GM06990 (cell line): Measurements from ENCODE around the gene ZC3H4.
"Not testable (repeated sequence)": the region's sequence is repeated elsewhere in the genome, so short reads cannot be mapped to it uniquely, and the experiment has no call there.

Experiments used
- DNase-seq: peaks from one replicate; pipeline ENCODE4 v3.0.0-alpha.2; 2011; ENCODE audit not compliant: insufficient read length; ENCODE audit errors: extremely low read depth
- H3K27me3 ChIP-seq: replicated peaks from 2 replicates; pipeline ENCODE4 v1.6.0; 2011; ENCODE audit warnings: low read length; ENCODE audit not compliant: control insufficient read depth, insufficient read depth
- H3K36me3 ChIP-seq: 2 replicates; pipeline ENCODE4 v1.5.1; 2011; ENCODE audit warnings: low read length; ENCODE audit not compliant: control insufficient read depth, insufficient read depth
- H3K4me3 ChIP-seq: replicated peaks from 2 replicates; pipeline ENCODE4 v1.5.1; 2011; ENCODE audit warnings: low read depth, mild to moderate bottlenecking, control low read depth, low read length
- TF ChIP-seq, protein P1 (sequence below): IDR thresholded peaks from 2 replicates; pipeline ENCODE4 v1.5.1; 2011; ENCODE audit warnings: low read length, control low read depth, mild to moderate bottlenecking, inconsistent platforms; ENCODE audit not compliant: insufficient read depth, poor library complexity, severe bottlenecking

The ZC3H4 gene

DNA sequence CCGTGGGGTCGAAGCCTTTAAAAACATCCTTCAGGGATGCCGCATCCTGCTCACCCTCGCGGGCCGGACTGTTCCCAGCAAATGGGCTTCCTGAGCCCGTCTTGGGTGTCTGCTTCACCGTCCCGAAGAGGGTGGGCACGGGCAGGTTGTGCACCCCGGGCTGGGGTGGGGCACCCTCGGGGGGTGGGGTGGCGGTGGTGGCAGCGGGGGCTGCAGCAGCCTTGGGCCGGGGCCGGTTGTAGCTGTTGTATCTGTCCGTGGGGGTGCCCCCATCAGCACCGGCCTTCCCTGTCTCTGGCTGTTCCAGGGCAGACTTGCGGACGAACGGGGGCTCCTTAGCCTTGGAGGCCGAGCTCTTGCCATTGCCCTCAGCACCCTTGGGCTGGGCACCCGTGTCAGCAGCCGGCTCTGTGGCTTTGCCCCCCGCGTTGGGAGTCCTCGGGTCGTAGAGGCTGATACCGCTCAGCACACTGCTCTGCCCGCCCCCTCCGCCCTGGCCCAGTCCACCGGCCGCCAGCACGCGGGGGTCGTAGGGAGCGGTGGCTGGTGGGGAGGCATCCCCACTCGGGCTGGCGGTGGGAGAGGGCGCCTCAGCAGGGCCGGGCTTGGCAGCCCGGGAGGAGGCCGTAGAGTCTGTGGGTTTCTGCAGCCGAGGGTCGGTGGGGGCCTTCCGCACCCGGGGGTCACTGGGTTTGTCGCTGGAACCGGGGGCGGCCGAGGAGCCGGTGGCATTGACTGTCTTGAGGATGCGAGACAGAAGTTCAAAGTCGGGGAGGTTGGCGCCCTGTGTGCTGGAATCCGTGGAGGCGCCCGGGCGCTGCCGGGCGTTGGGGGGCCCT lies 47.0 kb downstream of the ZC3H4 start:
- no peak for DNase-seq
- peaks cover 55% of the 10 kb centered on the region for H3K36me3 ChIP-seq
- TF ChIP-seq, protein P1, sequence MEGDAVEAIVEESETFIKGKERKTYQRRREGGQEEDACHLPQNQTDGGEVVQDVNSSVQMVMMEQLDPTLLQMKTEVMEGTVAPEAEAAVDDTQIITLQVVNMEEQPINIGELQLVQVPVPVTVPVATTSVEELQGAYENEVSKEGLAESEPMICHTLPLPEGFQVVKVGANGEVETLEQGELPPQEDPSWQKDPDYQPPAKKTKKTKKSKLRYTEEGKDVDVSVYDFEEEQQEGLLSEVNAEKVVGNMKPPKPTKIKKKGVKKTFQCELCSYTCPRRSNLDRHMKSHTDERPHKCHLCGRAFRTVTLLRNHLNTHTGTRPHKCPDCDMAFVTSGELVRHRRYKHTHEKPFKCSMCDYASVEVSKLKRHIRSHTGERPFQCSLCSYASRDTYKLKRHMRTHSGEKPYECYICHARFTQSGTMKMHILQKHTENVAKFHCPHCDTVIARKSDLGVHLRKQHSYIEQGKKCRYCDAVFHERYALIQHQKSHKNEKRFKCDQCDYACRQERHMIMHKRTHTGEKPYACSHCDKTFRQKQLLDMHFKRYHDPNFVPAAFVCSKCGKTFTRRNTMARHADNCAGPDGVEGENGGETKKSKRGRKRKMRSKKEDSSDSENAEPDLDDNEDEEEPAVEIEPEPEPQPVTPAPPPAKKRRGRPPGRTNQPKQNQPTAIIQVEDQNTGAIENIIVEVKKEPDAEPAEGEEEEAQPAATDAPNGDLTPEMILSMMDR: no peak
- H3K4me3 ChIP-seq: no peak overlapping the region
- H3K27me3 ChIP-seq: no peaks in the 10 kb centered on the region

DNA sequence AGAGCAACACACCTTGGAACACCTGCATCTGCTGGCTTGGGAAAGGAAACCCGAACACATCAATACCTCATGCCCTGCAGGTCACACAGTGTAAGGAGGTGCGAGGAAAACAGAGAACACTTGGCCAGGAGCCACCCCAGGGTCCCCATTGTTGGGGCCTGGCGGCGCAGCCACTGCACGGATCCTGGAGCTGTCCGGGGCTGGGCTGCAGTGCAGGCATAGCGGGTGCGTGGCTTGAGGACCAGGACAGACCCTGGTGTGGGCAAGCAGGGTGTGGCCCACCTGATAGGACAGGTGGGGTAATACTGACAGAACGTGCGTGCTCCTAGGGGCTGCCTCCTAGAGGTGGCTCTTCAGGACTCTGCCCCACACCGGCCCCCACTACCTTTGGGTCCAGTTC lies 48.3 kb downstream of the ZC3H4 start:
- TF ChIP-seq, protein P1: no peak
- H3K36me3 ChIP-seq: peaks cover 46% of the 10 kb centered on the region

GRCh38 chr19:47063874-47064273 lies 49.7 kb downstream of the ZC3H4 start:
- TF ChIP-seq, protein P1: no peak
- no peak for DNase-seq
- Histone ChIP-seq H3K36me3 (peaks cover 32% of the 10 kb centered on the region), H3K4me3 (no peak overlapping the region), H3K27me3 (no peaks in the 10 kb centered on the region)

More for the DNA sequence above, 48.3 kb downstream of the ZC3H4 start:
- DNase-seq: no peak
- no peaks in the 10 kb centered on the region for H3K27me3 ChIP-seq
- H3K4me3 ChIP-seq: no peak overlapping the region

DNA sequence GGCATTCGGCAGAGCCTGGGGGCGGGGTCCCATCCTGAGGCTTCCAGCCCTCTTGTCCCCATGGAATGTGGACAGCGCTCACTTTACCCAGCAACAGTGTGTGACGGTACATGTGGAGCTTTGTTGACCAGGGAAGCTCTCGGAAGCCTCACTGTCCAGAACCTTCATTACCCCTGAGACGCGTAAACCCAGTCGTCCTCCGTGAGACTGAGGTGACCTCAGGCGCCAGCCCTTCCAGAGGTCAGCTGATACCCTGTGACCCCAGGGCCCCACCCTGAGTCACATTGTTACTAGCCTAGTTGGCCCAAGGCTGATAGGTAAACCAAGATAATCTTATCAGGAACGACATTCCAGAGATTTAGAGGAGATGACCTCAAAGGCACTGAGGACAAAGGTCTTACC lies 55.0 kb downstream of the ZC3H4 start:
- Histone ChIP-seq H3K4me3 (no peak overlapping the region), H3K27me3 (no peaks in the 10 kb centered on the region), H3K36me3 (no peaks in the 10 kb centered on the region; the same call in 1 of the 2 replicates)
- no peak for DNase-seq
- TF ChIP-seq, protein P1: no peak

DNA sequence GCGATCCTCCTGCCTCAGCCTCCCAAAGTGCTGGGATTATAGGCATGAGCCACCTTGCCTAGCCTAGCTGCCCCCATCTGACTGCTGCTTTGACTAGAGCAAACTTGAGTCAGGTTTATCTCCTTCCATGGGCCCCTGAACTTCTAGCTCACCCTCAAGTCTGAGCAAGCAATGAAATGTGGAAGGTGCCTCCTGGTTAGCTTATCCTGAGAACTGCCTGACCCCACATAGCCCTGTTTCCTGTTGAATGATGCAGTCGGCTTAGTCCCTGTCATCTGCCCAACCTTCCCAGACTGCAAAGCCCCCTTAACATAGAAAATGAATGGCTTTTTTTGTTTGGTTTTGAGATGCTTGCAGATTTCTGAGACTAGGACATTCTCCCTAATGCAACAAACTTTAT lies 56.2 kb downstream of the ZC3H4 start:
- no peaks in the 10 kb centered on the region; the same call in 1 of the 2 replicates for H3K36me3 ChIP-seq
- H3K4me3 ChIP-seq: no peak overlapping the region
- no peaks in the 10 kb centered on the region for H3K27me3 ChIP-seq
- TF ChIP-seq, protein P1: no peak
- DNase-seq: no peak

- no peaks in the 10 kb centered on the region for H3K36me3 ChIP-seq
- no peak overlapping the region for H3K4me3 ChIP-seq
- no peaks in the 10 kb centered on the region for H3K27me3 ChIP-seq
- DNase-seq: no peak
- TF ChIP-seq, protein P1: no peak
Observed at GRCh38 chr19:47056411-47056810, 57.2 kb downstream of the ZC3H4 start.

DNA sequence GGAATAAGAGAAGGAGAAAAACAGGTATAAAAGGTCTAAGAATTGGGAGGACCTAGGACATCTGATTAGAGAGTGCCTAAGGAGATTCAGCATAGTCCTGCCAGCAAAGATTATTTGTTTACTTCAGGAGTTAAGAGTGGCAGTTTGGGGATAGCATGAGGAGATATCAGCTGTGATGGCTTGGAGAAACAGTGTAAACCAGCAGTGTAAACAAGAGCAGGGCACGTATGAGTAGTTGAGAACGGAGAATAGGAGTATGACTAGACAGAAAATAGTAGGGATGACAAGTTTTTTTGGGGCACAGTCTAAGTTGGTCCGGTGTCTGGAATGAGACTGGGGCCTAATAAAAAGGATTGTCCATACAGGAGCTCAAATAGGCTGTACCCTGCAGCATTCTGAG lies 63.0 kb downstream of the ZC3H4 start:
- H3K4me3 ChIP-seq, H3K27me3 ChIP-seq, H3K36me3 ChIP-seq, DNase-seq: not testable (repeated sequence)
